Mesenchymal stem cell (in vitro differentiated cells and primary cell): Measurements from ENCODE around the gene COMTD1.
"Not testable (repeated sequence)": the region's sequence is repeated elsewhere in the genome, so short reads cannot be mapped to it uniquely, and the experiment has no call there.

ENCODE experiments used
- DNase-seq: peaks from one replicate; pipeline ENCODE4 v3.0.0-alpha.2; 2013
- H2AFZ ChIP-seq: one replicate; pipeline ENCODE4 v1.6.1; 2013; ENCODE audit warnings: low read depth, mild to moderate bottlenecking, control low read depth, inconsistent platforms, low read length, moderate library complexity
- H2AK5ac ChIP-seq: 2 replicates; pipeline ENCODE4 v1.6.1; 2013; ENCODE audit warnings: low read length, moderate library complexity, mild to moderate bottlenecking, inconsistent platforms; ENCODE audit not compliant: severe bottlenecking
- H2BK120ac ChIP-seq: one replicate; pipeline ENCODE4 v1.6.1; 2013; ENCODE audit warnings: low read depth, mild to moderate bottlenecking, inconsistent platforms, low read length, moderate library complexity
- H2BK12ac ChIP-seq, 2 experiments: one replicate each; pipeline ENCODE4 v1.6.1; 2013; ENCODE audit warnings: inconsistent platforms in 2 of 2, low read length in 2 of 2, mild to moderate bottlenecking in 2 of 2, moderate library complexity in 2 of 2, control low read depth in 1 of 2
- H2BK15ac ChIP-seq: one replicate; pipeline ENCODE4 v1.6.1; 2013; ENCODE audit warnings: mild to moderate bottlenecking, low read depth, inconsistent platforms; ENCODE audit not compliant: poor library complexity, severe bottlenecking
- H2BK5ac ChIP-seq: 2 replicates; pipeline ENCODE4 v1.6.1; 2013; ENCODE audit warnings: low read depth, mild to moderate bottlenecking, low read length, control low read depth, inconsistent platforms; ENCODE audit not compliant: poor library complexity, severe bottlenecking
- H3K14ac ChIP-seq, 2 experiments: one replicate each; pipeline ENCODE4 v1.6.1; 2013; ENCODE audit warnings: inconsistent platforms in 2 of 2, low read length in 2 of 2, control low read depth in 1 of 2, mild to moderate bottlenecking in 1 of 2, moderate library complexity in 1 of 2
- H3K18ac ChIP-seq, 2 experiments: one replicate each; pipeline ENCODE4 v1.6.1; 2013; ENCODE audit warnings: inconsistent platforms in 2 of 2, low read length in 2 of 2, control low read depth in 1 of 2, low read depth in 1 of 2, mild to moderate bottlenecking in 1 of 2
- H3K23ac ChIP-seq, 2 experiments: one replicate each; pipeline ENCODE4 v1.6.1; 2013; ENCODE audit warnings: inconsistent platforms in 2 of 2, low read length in 2 of 2, mild to moderate bottlenecking in 2 of 2, moderate library complexity in 2 of 2, control low read depth in 1 of 2
- H3K27ac ChIP-seq: 2 replicates; pipeline ENCODE4 v1.5.1; 2013; ENCODE audit warnings: mild to moderate bottlenecking, moderate library complexity, low read length, control low read depth, inconsistent platforms; ENCODE audit not compliant: poor library complexity, severe bottlenecking
- H3K27me3 ChIP-seq, 2 experiments: 2 replicates each; pipeline versions ENCODE4 v1.6.1 to v1.7.0; 2013; ENCODE audit warnings: low read length in 2 of 2, mild to moderate bottlenecking in 2 of 2, moderate library complexity in 2 of 2, control low read depth in 1 of 2, inconsistent platforms in 1 of 2; ENCODE audit not compliant: control insufficient read depth in 1 of 2, insufficient read depth in 1 of 2
- H3K36me3 ChIP-seq, 2 experiments: 2 replicates each; pipeline versions ENCODE4 v1.6.1 to v1.7.0; 2013; ENCODE audit warnings: low read length in 2 of 2, control low read depth in 1 of 2, inconsistent platforms in 1 of 2, low read depth in 1 of 2, mild to moderate bottlenecking in 1 of 2; ENCODE audit not compliant: insufficient read depth in 2 of 2, control insufficient read depth in 1 of 2
- H3K4ac ChIP-seq, 2 experiments: one replicate each; pipeline ENCODE4 v1.6.1; 2013; ENCODE audit warnings: inconsistent platforms in 2 of 2, low read length in 2 of 2, mild to moderate bottlenecking in 2 of 2, moderate library complexity in 2 of 2, control low read depth in 1 of 2, low read depth in 1 of 2
- H3K4me1 ChIP-seq: 2 replicates; pipeline ENCODE4 v1.6.1; 2013; ENCODE audit warnings: low read depth, low read length, control low read depth; ENCODE audit not compliant: control insufficient read depth, insufficient read depth
- H3K4me2 ChIP-seq: 2 replicates; pipeline ENCODE4 v1.6.1; 2013; ENCODE audit warnings: low read length, mild to moderate bottlenecking, inconsistent platforms; ENCODE audit not compliant: poor library complexity, severe bottlenecking
- H3K4me3 ChIP-seq, 2 experiments: 2 replicates each; pipeline versions ENCODE4 v1.5.1 to v1.7.0; 2013; ENCODE audit warnings: low read length in 2 of 2, mild to moderate bottlenecking in 2 of 2, control low read depth in 1 of 2, low read depth in 1 of 2; ENCODE audit not compliant: insufficient read depth in 1 of 2
- H3K79me1 ChIP-seq: replicated peaks from 2 replicates; pipeline ENCODE4 v1.6.1; 2013; ENCODE audit warnings: mild to moderate bottlenecking, control low read depth, low read length, inconsistent platforms; ENCODE audit not compliant: poor library complexity, severe bottlenecking
- H3K9ac ChIP-seq: 2 replicates; pipeline ENCODE4 v1.7.0; 2013; ENCODE audit warnings: mild to moderate bottlenecking, low read length, moderate library complexity
- H3K9me3 ChIP-seq: 2 replicates; pipeline ENCODE4 v1.7.0; 2013; ENCODE audit warnings: mild to moderate bottlenecking, low read length; ENCODE audit not compliant: control insufficient read depth
- H4K8ac ChIP-seq: one replicate; pipeline ENCODE4 v1.6.1; 2013; ENCODE audit warnings: inconsistent platforms, mild to moderate bottlenecking, low read length, moderate library complexity
- H4K91ac ChIP-seq: one replicate; pipeline ENCODE4 v1.6.1; 2013; ENCODE audit warnings: mild to moderate bottlenecking, low read length, inconsistent platforms
- WGBS: methylation state at CpG from one replicate; pipeline ENCODE4 v1.1.7; 2013; ENCODE audit warnings: mixed read lengths; 5-methylcytosine and 5-hydroxymethylcytosine counted together

The COMTD1 gene

GRCh38 chr10:75202321-75203045 is 33.3 kb downstream of the COMTD1 start:
- peaks cover 0 to 2% of the 10 kb centered on the region in 2 experiments for H3K36me3 ChIP-seq
- H2AK5ac ChIP-seq = no peak overlapping the region
- H2AFZ ChIP-seq = no peak overlapping the region
- H2BK15ac ChIP-seq = peak overlapping the region; percentile 91
- H3K27me3 ChIP-seq = no peaks in the 10 kb centered on the region
- H3K4me2 ChIP-seq = no peak overlapping the region
- DNase-seq = peak; percentile 49
- no peak overlapping the region for H3K18ac ChIP-seq
- peak overlapping the region in 1 of 2 experiments; percentile 35 for H3K14ac ChIP-seq
- 81% methylated on average over 1 of the region's 1 CpG for WGBS
- no peak overlapping the region for H4K91ac ChIP-seq
- H4K8ac ChIP-seq = peak overlapping the region; percentile 28
- H3K9me3 ChIP-seq = no peaks in the 10 kb centered on the region
- no peaks in the 10 kb centered on the region for H3K79me1 ChIP-seq
- peak overlapping the region; percentile 82 for H3K9ac ChIP-seq
- no peak overlapping the region for H2BK5ac ChIP-seq
- H2BK12ac ChIP-seq = peak overlapping the region in 1 of 2 experiments; percentile 81
- no peak overlapping the region for H3K27ac ChIP-seq
- H3K4me1 ChIP-seq = peaks cover 2% of the 10 kb centered on the region
- no peak overlapping the region for H3K23ac ChIP-seq
- H2BK120ac ChIP-seq = no peak overlapping the region
- H3K4ac ChIP-seq = peak overlapping the region in 1 of 2 experiments; percentile 17
- H3K4me3 ChIP-seq = no peak overlapping the region

DNA sequence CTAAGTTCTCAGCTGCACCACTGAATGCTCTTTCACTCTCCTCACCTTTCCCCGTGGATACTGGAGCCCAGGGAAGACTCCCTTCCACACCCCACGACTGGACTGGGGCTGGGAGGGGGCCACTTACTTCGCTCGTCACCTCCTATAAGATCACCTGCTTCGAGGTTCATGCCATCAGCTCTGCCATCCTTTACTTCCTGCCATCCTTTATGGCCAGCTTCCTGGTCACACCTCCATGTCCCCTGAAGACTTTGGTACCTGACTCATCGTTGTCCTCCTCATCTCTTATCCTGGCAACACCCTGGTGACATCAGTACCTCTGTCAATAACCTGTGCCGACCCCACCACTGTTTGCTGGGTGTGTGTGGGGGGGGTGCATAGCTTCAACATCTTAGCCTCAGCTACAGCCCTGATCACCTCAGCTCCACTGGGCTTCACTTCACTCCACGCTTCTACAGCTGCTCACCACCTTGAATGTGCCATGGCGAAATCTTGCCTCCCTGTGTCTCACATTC is 33.9 kb downstream of the COMTD1 start:
- no peak overlapping the region for H2AFZ ChIP-seq
- H3K36me3 ChIP-seq = peaks cover 0 to 2% of the 10 kb centered on the region in 2 experiments
- H3K4me3 ChIP-seq = no peak overlapping the region
- no peak overlapping the region for H4K8ac ChIP-seq
- H2BK15ac ChIP-seq = no peak overlapping the region
- no peak overlapping the region for H3K9ac ChIP-seq
- no peaks in the 10 kb centered on the region for H3K9me3 ChIP-seq
- H2AK5ac ChIP-seq = no peak overlapping the region
- DNase-seq = no peak
- H2BK5ac ChIP-seq = no peak overlapping the region
- no peak overlapping the region for H3K23ac ChIP-seq
- no peaks in the 10 kb centered on the region for H3K27me3 ChIP-seq
- no peak overlapping the region for H3K4ac ChIP-seq
- peak overlapping the region; percentile 6 to 54 for H2BK12ac ChIP-seq
- no peaks in the 10 kb centered on the region for H3K79me1 ChIP-seq
- no peak overlapping the region for H3K14ac ChIP-seq
- 87% methylated on average over 9 of the region's 9 CpGs for WGBS
- no peak overlapping the region for H3K27ac ChIP-seq
- H3K4me1 ChIP-seq = peaks cover 2% of the 10 kb centered on the region
- peak overlapping the region in 1 of 2 experiments; percentile 7 for H3K18ac ChIP-seq
- H3K4me2 ChIP-seq = no peak overlapping the region
- H2BK120ac ChIP-seq = no peak overlapping the region
- no peak overlapping the region for H4K91ac ChIP-seq

GRCh38 chr10:75199949-75200348 is 35.8 kb downstream of the COMTD1 start:
- 98% methylated on average over 6 of the region's 6 CpGs for WGBS
- not testable (repeated sequence) for H3K4me3 ChIP-seq, H3K27me3 ChIP-seq, H3K9me3 ChIP-seq, H3K36me3 ChIP-seq, H4K8ac ChIP-seq, H3K4me1 ChIP-seq, H3K4ac ChIP-seq, H4K91ac ChIP-seq, H3K23ac ChIP-seq, H3K4me2 ChIP-seq, DNase-seq, H3K18ac ChIP-seq, H2AFZ ChIP-seq, H3K14ac ChIP-seq, H2AK5ac ChIP-seq, H2BK5ac ChIP-seq, H3K27ac ChIP-seq, H2BK120ac ChIP-seq, H3K79me1 ChIP-seq, H3K9ac ChIP-seq, H2BK15ac ChIP-seq
- peak overlapping the region in 1 of 2 experiments; percentile 14 for H2BK12ac ChIP-seq

- Histone ChIP-seq H2AFZ (no peak overlapping the region), H2AK5ac (no peak overlapping the region), H3K4ac (no peak overlapping the region), H3K4me1 (peaks cover 2% of the 10 kb centered on the region), H3K4me2 (no peak overlapping the region), H3K36me3 (no peaks in the 10 kb centered on the region), H3K14ac (no peak overlapping the region), H3K27ac (no peak overlapping the region), H2BK120ac (no peak overlapping the region), H4K8ac (no peak overlapping the region), H2BK15ac (peak overlapping the region; percentile 71), H3K4me3 (no peak overlapping the region), H3K18ac (peak overlapping the region in 1 of 2 experiments; percentile 4), H2BK12ac (no peak overlapping the region), H3K27me3 (no peaks in the 10 kb centered on the region), H3K9ac (no peak overlapping the region), H3K9me3 (no peaks in the 10 kb centered on the region), H3K79me1 (peaks cover 3% of the 10 kb centered on the region), H4K91ac (peak overlapping the region; percentile 49), H3K23ac (no peak overlapping the region), H2BK5ac (no peak overlapping the region)
- DNase-seq = no peak
- WGBS = 92% methylated on average over 2 of the region's 2 CpGs
Observed at GRCh38 chr10:75197906-75198305, 37.9 kb downstream of the COMTD1 start.
